GM21423 (cell line): Measurements from ENCODE around the gene NPEPPS.

Experiments used
- ATAC-seq: cut with Tn5 transposase; IDR thresholded peaks from one replicate; pipeline ENCODE4 v1.9.1; 2021; ENCODE audit warnings: mild to moderate bottlenecking, moderate library complexity; ENCODE audit not compliant: unreplicated experiment

NPEPPS gene

DNA sequence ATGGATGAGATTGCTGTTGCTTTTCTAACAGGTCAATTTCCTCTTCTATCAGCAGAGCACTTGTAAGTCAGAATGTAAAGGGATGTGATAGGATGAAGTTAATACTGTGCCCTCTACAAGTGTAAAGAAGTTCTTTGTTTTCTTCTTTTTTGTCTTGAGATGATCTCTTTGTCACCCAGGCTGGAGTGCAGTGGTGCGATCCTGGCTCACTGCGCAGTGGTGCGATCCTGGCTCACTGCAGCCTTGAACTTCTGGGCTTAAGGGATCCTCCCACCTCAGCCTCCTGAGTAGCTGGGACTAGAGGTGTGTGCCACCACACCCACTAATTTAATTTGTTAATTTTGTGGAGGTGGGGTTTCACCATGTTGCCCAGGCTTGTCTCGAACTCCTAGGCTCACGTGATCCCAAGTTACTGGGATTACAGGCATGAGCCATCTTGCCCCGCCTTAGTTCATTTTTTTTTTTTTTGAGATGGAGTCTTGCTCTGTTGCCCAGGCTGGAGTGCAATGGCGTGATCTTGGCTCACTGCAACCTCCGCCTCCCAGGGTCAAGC lies 97.2 kb downstream of the NPEPPS start:
- ATAC-seq: no peak

- no peak for ATAC-seq
These were observed 98.9 kb downstream of the NPEPPS start for GRCh38 chr17:47629826-47630225.

GRCh38 chr17:47630614-47631013 lies 99.7 kb downstream of the NPEPPS start:
- no peak for ATAC-seq

GRCh38 chr17:47632991-47633390 lies 102.1 kb downstream of the NPEPPS start:
- ATAC-seq: no peak

- no peak for ATAC-seq
These were observed 103.1 kb downstream of the NPEPPS start for GRCh38 chr17:47633996-47634395.

DNA sequence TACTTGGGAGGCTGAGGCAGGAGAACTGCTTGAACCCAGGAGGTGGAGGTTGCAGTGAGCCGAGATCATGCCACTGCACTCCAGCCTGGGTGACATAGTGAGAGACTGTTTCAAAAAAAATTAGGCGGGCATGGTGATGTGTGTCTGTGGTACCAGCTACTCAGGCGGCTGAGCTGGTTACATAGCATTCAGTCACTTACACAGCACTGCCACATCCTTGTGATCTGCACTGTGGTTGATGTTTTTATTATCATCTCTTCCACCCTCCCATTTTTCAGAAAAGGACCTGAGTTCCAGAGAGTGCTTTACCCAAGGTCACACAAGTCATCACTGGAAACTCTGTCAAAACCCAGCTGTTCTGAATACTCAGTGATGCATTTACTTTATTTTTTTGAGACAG lies 104.0 kb downstream of the NPEPPS start:
- ATAC-seq: no peak

- no peak for ATAC-seq
These were observed 104.8 kb downstream of the NPEPPS start for GRCh38 chr17:47635734-47636133.

DNA sequence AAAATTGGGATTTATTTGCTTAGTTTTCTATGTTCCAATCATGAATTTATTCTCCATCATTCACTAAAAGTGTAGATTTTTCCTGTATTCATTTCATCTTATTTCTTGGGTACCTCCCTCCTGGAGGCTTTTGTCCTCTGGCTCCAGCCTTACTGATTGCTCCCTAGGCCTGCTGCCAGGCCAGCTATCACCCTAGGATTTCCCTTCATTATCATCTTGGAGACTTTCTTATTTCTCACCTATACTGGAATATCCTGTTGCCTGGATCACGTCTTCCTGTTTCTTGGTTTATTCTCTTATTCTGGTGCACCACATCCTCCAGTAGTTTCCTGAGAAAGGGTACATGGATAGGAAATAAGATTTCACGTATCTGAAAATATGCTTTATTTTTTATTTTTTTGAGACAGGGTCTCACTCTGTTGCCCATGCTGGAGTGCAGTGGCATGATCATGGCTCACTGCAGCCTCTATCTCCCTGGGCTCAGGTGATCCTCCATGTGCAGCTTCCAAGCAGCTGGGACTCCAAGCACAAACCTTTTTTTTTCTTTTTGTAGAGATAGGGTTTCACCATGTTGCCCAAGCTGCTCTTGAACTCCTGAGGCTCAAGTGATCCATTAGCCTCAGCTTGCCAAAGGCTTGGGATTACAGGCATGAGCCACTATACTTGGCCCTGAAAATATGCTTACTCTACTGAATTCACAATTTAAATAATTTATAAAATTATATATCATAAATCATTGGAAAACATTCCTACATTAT lies 105.5 kb downstream of the NPEPPS start:
- no peak for ATAC-seq

DNA sequence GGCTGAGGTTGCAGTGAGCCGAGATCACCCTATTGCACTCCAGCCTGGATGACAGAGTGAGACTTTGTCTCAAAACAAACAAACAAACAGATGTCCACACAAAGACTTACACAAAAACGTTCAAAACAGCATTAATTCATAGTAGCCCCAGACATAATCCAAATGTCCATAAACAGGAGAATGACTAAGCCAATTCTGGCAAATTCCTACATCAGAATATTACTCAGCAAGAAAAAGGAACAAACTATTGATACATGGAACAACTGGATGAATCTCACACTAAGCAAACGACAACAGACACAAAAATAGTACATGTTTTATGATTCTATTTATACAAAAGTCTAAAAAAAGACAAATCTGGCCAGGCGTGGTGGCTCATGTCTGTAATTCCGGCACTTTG lies 108.0 kb downstream of the NPEPPS start:
- no peak for ATAC-seq

DNA sequence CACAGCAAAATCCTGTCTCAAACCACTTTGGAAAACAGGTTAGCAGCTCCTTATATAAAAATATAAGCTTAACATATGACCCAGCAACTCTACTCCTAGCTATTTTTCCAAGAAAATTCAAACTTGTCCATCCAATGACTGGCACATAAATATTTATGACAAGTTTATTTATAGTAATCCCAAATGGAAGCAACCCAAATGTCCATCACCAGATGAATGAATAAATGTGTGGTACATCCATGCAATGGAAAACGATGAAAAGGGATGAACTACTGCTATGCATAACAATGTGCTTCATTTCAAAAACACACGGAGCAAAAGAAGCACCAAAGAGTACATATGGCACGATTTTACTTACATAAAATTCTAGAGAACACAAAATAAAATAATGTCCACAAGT lies 109.2 kb downstream of the NPEPPS start:
- no peak for ATAC-seq

DNA sequence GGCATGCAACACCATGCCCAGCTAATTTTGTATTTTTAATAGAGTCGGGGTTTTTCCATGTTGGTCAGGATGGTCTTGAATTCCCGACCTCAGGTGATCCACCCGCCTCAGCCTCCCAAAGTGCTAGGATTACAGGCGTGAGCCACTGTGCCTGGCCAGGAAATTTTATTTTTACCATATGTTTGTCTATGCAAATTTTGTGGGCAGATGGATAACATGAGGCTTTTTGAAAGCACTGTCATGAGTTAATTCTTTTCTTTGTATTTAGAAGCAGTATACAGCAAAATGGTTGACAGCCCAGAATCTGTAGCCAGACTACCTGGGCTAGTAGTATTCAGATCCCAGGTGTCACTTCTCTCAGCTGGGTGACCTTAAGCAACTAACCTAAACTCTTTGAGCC lies 110.3 kb downstream of the NPEPPS start:
- ATAC-seq: no peak

- ATAC-seq: no peak
These were observed 112.2 kb downstream of the NPEPPS start for GRCh38 chr17:47643116-47643515.

- no peak for ATAC-seq
These were observed 113.4 kb downstream of the NPEPPS start for GRCh38 chr17:47644324-47644723.

DNA sequence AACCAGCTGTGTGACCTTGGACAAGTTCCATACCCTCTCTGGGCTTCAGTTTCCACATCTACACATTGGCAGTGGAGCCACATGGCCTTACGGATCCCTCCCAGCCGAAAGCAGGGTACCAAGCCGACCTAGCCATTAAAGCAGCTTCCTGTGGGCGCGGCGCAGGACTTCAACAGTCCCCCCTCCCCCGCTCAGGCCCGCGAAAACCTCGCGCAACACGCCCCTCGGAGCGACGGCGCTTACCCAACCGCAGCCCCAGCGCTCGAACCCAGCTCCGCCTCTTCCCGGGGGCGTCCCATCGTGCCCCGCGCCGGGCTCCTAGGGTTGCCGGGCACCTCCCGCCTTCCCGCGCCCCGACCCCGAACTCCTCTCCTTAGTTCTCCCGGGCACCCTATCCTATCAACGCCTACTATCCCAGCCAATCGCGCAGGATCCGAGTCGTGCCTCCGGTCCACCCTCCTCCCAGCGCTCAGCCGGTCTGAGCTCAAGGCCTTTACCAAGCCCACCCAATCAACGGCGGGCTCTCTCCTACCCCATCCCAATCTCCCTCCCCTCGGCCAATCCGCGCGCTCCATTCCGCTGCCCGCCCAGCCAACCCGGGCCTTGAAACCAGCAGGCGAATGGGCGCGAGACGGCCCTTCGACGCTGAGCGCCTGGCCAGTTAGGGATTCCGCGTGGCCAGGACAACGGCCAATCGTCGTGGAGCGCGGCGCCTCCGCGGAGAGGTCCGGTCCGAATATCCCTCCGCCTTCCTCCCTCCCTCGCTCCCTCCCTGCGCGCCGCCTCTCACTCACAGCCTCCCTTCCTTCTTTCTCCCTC lies 118.5 kb downstream of the NPEPPS start, which contains the start of gene KPNB1:
Gene KPNB1, plus strand, starts transcription at position 767 of the 819 bp plus-strand sequence. CDS start 326 bp downstream, outside the sequence.
- ATAC-seq: peak; percentile 78

DNA sequence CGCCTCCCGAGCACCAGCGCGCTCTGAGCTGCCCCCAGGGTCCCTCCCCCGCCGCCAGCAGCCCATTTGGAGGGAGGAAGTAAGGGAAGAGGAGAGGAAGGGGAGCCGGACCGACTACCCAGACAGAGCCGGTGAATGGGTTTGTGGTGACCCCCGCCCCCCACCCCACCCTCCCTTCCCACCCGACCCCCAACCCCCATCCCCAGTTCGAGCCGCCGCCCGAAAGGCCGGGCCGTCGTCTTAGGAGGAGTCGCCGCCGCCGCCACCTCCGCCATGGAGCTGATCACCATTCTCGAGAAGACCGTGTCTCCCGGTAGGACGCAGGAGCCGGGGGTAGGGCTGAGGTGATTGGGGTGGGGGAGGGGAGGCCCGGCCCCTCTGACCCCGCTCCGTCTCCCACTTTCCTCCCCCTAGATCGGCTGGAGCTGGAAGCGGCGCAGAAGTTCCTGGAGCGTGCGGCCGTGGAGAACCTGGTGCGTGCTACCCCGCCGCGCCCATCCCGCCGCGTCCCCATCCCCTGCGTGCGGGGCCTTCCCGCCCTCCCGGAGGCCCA lies 119.1 kb downstream of the NPEPPS start:
- no peak for ATAC-seq

GRCh38 chr17:47650525-47651522 lies 119.9 kb downstream of the NPEPPS start:
- peak; percentile 46 for ATAC-seq

DNA sequence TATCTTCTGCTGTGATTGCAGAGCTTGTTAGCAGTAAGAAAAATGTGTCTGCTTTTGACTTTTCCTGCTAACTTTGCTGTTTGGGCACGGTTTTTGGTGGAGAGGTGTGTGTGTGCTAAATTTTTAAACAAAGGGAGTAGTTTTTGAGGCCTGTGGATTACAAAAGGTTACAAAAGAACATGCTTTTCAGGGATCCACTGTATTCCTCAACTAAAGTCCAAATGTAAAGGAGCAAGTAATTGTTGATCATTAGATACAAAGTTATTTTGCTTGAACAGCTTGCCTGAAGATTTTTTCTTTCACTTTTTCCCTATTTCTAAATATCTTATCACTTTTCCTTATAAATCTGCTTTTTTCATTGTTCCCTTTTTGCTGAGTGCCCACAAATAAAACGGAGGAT lies 120.8 kb downstream of the NPEPPS start:
- ATAC-seq: no peak

GRCh38 chr17:47652570-47652969 lies 121.7 kb downstream of the NPEPPS start:
- ATAC-seq: no peak

DNA sequence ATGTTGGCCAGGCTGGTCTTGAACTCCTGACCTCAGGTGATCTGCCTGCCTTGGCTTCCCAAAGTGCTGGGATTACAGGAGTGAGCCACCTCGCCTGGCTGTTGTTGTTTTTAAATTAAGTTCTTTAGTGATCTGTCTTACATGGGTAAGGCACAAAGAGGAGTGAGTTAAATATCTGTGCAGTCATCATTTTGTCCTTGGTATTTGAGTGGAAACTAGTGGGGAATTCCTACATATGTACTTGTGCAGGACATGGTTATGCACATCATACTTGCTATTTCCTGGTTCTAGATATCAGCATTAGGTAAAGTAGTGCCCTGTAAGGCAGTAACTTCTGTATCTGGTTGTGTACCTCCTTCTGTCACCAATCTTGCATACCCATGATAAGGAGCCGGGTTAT lies 122.5 kb downstream of the NPEPPS start:
- ATAC-seq: no peak

DNA sequence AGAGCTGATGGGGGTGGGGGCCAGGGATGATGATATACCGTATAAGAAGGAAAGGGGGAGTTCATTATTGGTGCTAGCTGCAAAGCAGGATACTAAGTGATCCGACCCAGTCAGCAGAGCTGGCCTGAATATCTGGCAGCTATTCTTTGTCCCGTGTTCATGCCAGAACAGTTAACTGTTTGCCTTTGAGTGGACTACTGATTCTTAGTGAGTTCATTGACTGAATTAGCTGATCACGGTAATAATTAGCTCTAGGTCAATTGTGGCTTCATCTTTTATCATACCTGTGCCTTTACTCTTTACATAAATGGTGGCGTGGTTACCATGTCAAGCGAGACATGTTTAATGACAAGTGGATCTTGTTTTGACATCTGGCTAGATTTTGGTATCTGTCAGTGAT lies 124.1 kb downstream of the NPEPPS start:
- no peak for ATAC-seq
